ENCODE measurements around the gene PLK2. TPM values are rescaled to one million over a fixed set of nuclear protein-coding genes. Genes with fewer than 3 reads are reported as not detected.

Gene PLK2
- total RNA-seq, 1 donor from 2014 or later, result 53.4 TPM

GRCh38 chr5:58455066-58455465 lies 4.8 kb downstream of the PLK2 start:
- H3K4me1 Mint-ChIP-seq (ENCODE audit: low read depth), result peaks cover 22% of the 10 kb centered on the region
- H3K9me3 Mint-ChIP-seq (ENCODE audit: low read depth), result no peaks in the 10 kb centered on the region
- no peak overlapping the region for H3K27ac Mint-ChIP-seq
- no peaks in the 10 kb centered on the region for H3K27me3 Mint-ChIP-seq
- DNase-seq (ENCODE audit: low spot score, unreplicated experiment), result no peak
- no peak for TF ChIP-seq CTCF (IDR thresholded peaks at IDR 0.05; ENCODE audit: unreplicated experiment)
- H3K36me3 Mint-ChIP-seq (ENCODE audit: insufficient read depth), result peaks cover 38% of the 10 kb centered on the region
- no peak overlapping the region for H3K4me3 Mint-ChIP-seq (ENCODE audit: low read depth)

- no peaks in the 10 kb centered on the region for H3K9me3 Mint-ChIP-seq (ENCODE audit: low read depth)
- no peak for TF ChIP-seq CTCF (IDR thresholded peaks at IDR 0.05; ENCODE audit: unreplicated experiment)
- peaks cover 22% of the 10 kb centered on the region for H3K4me1 Mint-ChIP-seq (ENCODE audit: low read depth)
- no peak overlapping the region for H3K4me3 Mint-ChIP-seq (ENCODE audit: low read depth)
- no peaks in the 10 kb centered on the region for H3K27me3 Mint-ChIP-seq
- H3K27ac Mint-ChIP-seq, result no peak overlapping the region
- no peak for DNase-seq (ENCODE audit: low spot score, unreplicated experiment)
- peaks cover 38% of the 10 kb centered on the region for H3K36me3 Mint-ChIP-seq (ENCODE audit: insufficient read depth)
These were observed 5.9 kb downstream of the PLK2 start for GRCh38 chr5:58454025-58454424.

- H3K36me3 Mint-ChIP-seq (ENCODE audit: insufficient read depth), result peaks cover 38% of the 10 kb centered on the region
- no peak for DNase-seq (ENCODE audit: low spot score, unreplicated experiment)
- H3K4me3 Mint-ChIP-seq (ENCODE audit: low read depth), result no peak overlapping the region
- H3K4me1 Mint-ChIP-seq (ENCODE audit: low read depth), result peaks cover 19% of the 10 kb centered on the region
- H3K27me3 Mint-ChIP-seq, result no peaks in the 10 kb centered on the region
- TF ChIP-seq CTCF (IDR thresholded peaks at IDR 0.05; ENCODE audit: unreplicated experiment), result no peak
- no peak overlapping the region for H3K27ac Mint-ChIP-seq
- no peaks in the 10 kb centered on the region for H3K9me3 Mint-ChIP-seq (ENCODE audit: low read depth)
These were observed 6.6 kb downstream of the PLK2 start for GRCh38 chr5:58453306-58453705.

- H3K9me3 Mint-ChIP-seq (ENCODE audit: low read depth), result no peaks in the 10 kb centered on the region
These were observed 7.2 kb downstream of the PLK2 start for GRCh38 chr5:58452566-58453258.

More at GRCh38 chr5:58452566-58453258, 7.2 kb downstream of the PLK2 start:
- H3K36me3 Mint-ChIP-seq (ENCODE audit: insufficient read depth), result peaks cover 35% of the 10 kb centered on the region
- H3K4me3 Mint-ChIP-seq (ENCODE audit: low read depth), result no peak overlapping the region
- DNase-seq (ENCODE audit: low spot score, unreplicated experiment), result no peak
- no peaks in the 10 kb centered on the region for H3K27me3 Mint-ChIP-seq
- peak overlapping the region; percentile 0 for H3K27ac Mint-ChIP-seq
- peaks cover 14% of the 10 kb centered on the region for H3K4me1 Mint-ChIP-seq (ENCODE audit: low read depth)
- no peak for TF ChIP-seq CTCF (IDR thresholded peaks at IDR 0.05; ENCODE audit: unreplicated experiment)

Data from progenitor cell of endocrine pancreas (in vitro differentiated cells).